Trophoblast cell (in vitro differentiated cells and primary cell): ENCODE data around the gene C9orf50.

Experiments
- DNase-seq, 2 donors: peaks; one replicate each; pipeline ENCODE4 v3.0.0-alpha.2; 2016
- H2AFZ ChIP-seq: 2 replicates; pipeline ENCODE4 v1.6.1; 2013; ENCODE audit warnings: low read length, moderate library complexity, mild to moderate bottlenecking; ENCODE audit not compliant: insufficient read depth, poor library complexity
- H2AK5ac ChIP-seq: 2 replicates; pipeline ENCODE4 v1.6.1; 2013; ENCODE audit warnings: mild to moderate bottlenecking, low read length
- H2BK120ac ChIP-seq: 2 replicates; pipeline ENCODE4 v1.6.1; 2013; ENCODE audit warnings: low read length, mild to moderate bottlenecking, moderate library complexity; ENCODE audit not compliant: insufficient read depth, poor library complexity
- H2BK12ac ChIP-seq: 2 replicates; pipeline ENCODE4 v1.6.1; 2013; ENCODE audit warnings: mild to moderate bottlenecking, low read length, moderate library complexity
- H2BK5ac ChIP-seq: 2 replicates; pipeline ENCODE4 v1.6.1; 2013; ENCODE audit warnings: low read length, low read depth, moderate library complexity, mild to moderate bottlenecking; ENCODE audit not compliant: poor library complexity
- H3K14ac ChIP-seq: 2 replicates; pipeline ENCODE4 v1.6.1; 2013; ENCODE audit warnings: mild to moderate bottlenecking, low read length
- H3K18ac ChIP-seq: 2 replicates; pipeline ENCODE4 v1.6.1; 2013; ENCODE audit warnings: mild to moderate bottlenecking, low read length
- H3K23ac ChIP-seq: 2 replicates; pipeline ENCODE4 v1.6.1; 2013; ENCODE audit warnings: low read length
- H3K27ac ChIP-seq: 2 replicates; pipeline ENCODE4 v1.5.1; 2013; ENCODE audit warnings: low read depth, mild to moderate bottlenecking, inconsistent platforms, low read length, moderate library complexity
- H3K27me3 ChIP-seq: 2 replicates; pipeline ENCODE4 v1.6.1; 2013; ENCODE audit warnings: inconsistent platforms, mild to moderate bottlenecking, low read length, moderate library complexity; ENCODE audit not compliant: insufficient read depth
- H3K36me3 ChIP-seq, 2 experiments: 1 replicate in 1 of 2; 2 replicates in 1 of 2; pipeline ENCODE4 v1.6.1; 2013; ENCODE audit warnings: low read length in 2 of 2, mild to moderate bottlenecking in 2 of 2, moderate library complexity in 1 of 2; ENCODE audit not compliant: insufficient read depth in 2 of 2, control insufficient read depth in 1 of 2
- H3K4ac ChIP-seq: 2 replicates; pipeline ENCODE4 v1.6.1; 2013; ENCODE audit warnings: low read depth, mild to moderate bottlenecking, low read length, moderate library complexity
- H3K4me1 ChIP-seq, 2 experiments: 1 replicate in 1 of 2; 2 replicates in 1 of 2; pipeline ENCODE4 v1.6.1; 2013; ENCODE audit warnings: low read length in 2 of 2, mild to moderate bottlenecking in 2 of 2, moderate library complexity in 1 of 2; ENCODE audit not compliant: insufficient read depth in 2 of 2, control insufficient read depth in 1 of 2
- H3K4me2 ChIP-seq: 2 replicates; pipeline ENCODE4 v1.6.1; 2013; ENCODE audit warnings: inconsistent platforms, mild to moderate bottlenecking, low read length, moderate library complexity
- H3K4me3 ChIP-seq: 2 replicates; pipeline ENCODE4 v1.5.1; 2013; ENCODE audit warnings: mild to moderate bottlenecking, low read depth, low read length, inconsistent platforms
- H3K79me1 ChIP-seq: one replicate; pipeline ENCODE4 v1.6.1; 2013; ENCODE audit warnings: low read length
- H3K79me2 ChIP-seq: 2 replicates; pipeline ENCODE4 v1.6.1; 2013; ENCODE audit warnings: low read length, mild to moderate bottlenecking; ENCODE audit not compliant: control insufficient read depth, insufficient read depth, poor library complexity
- H3K9ac ChIP-seq: 2 replicates; pipeline ENCODE4 v1.6.1; 2013; ENCODE audit warnings: mild to moderate bottlenecking, low read length
- H3K9me3 ChIP-seq: 2 replicates; pipeline ENCODE4 v1.6.1; 2013; ENCODE audit warnings: low read depth, mild to moderate bottlenecking, control low read depth, inconsistent platforms, low read length; ENCODE audit not compliant: insufficient read depth
- H4K12ac ChIP-seq: 2 replicates; pipeline ENCODE4 v1.6.1; 2013; ENCODE audit warnings: low read depth, mild to moderate bottlenecking, low read length, moderate library complexity
- H4K8ac ChIP-seq: 2 replicates; pipeline ENCODE4 v1.6.1; 2013; ENCODE audit warnings: low read depth, mild to moderate bottlenecking, low read length, moderate library complexity
- H4K91ac ChIP-seq: one replicate; pipeline ENCODE4 v1.6.1; 2013; ENCODE audit warnings: low read depth, mild to moderate bottlenecking, low read length, moderate library complexity
- WGBS: extraction: QIAGEN DNeasy Blood & Tissue Kit; methylation state at CpG from one replicate; pipeline ENCODE4 v1.1.7; 2013; ENCODE audit warnings: missing lambda C conversion rate; ENCODE audit not compliant: insufficient read length, insufficient coverage; ENCODE audit errors: extremely low coverage; 5-methylcytosine and 5-hydroxymethylcytosine counted together

C9orf50 gene

DNA sequence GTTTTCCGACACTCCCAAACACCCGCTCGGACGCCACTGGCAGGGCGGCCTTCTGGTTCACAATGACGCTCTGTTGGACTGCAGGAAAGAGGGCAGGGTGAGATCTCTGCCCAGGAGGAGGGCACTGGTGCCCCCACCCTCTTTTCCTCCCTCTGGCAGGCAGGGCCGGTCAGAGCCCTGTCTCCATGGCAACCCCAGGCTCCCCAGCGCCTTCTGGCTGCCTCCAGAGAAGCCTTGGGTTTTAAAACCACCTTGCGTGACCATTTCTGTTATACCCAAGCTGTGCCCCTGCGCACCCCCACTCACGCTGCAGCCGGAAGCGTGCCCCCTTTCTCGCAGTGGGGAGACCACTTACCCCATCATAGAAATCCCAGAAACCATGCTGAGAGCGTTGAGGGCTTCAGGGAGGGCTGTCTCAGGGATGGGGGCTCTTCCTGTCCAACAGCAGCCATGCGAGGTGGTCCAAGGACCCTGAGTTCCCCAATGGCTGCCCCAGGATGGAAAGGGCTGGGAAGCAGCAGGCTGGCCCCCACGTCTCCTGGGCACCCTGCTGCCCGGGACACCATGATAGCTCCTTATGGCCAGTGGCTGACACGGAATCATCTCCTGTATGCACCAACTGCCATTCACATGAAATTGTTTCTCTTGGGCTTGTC lies 7.3 kb downstream of the C9orf50 start:
- Histone ChIP-seq H3K9me3 (no peaks in the 10 kb centered on the region), H4K8ac (no peak overlapping the region), H2AFZ (no peak overlapping the region), H2BK5ac (no peak overlapping the region), H3K18ac (no peak overlapping the region), H3K4me2 (no peak overlapping the region), H3K23ac (no peak overlapping the region), H3K27me3 (no peaks in the 10 kb centered on the region), H4K91ac (peak overlapping the region; percentile 4), H3K4ac (no peak overlapping the region), H3K79me2 (peaks cover 9% of the 10 kb centered on the region), H2BK12ac (peak overlapping the region; percentile 8), H3K4me3 (no peak overlapping the region), H3K9ac (no peak overlapping the region), H3K14ac (no peak overlapping the region), H3K27ac (no peak overlapping the region), H2AK5ac (no peak overlapping the region), H3K79me1 (peaks cover 19% of the 10 kb centered on the region), H4K12ac (no peak overlapping the region), H3K36me3 (no peaks in the 10 kb centered on the region), H3K4me1 (peaks cover 9 to 11% of the 10 kb centered on the region in 2 experiments), H2BK120ac (no peak overlapping the region)
- DNase-seq: no peak
- WGBS: no CpG with 5 or more reads among the region's 19 CpGs

GRCh38 chr9:129612815-129613519 lies 7.9 kb downstream of the C9orf50 start:
- DNase-seq: no peak
- Histone ChIP-seq H2AFZ (no peak overlapping the region), H2BK120ac (peak overlapping the region; percentile 3), H2BK12ac (peak overlapping the region; percentile 6), H3K4ac (no peak overlapping the region), H3K36me3 (no peaks in the 10 kb centered on the region), H4K8ac (no peak overlapping the region), H3K4me1 (peaks cover 9 to 11% of the 10 kb centered on the region in 2 experiments), H3K18ac (no peak overlapping the region), H4K91ac (no peak overlapping the region), H4K12ac (no peak overlapping the region), H3K4me2 (no peak overlapping the region), H3K9ac (no peak overlapping the region), H3K9me3 (no peaks in the 10 kb centered on the region), H3K27ac (no peak overlapping the region), H3K79me2 (peaks cover 9% of the 10 kb centered on the region), H2BK5ac (no peak overlapping the region), H3K79me1 (peaks cover 19% of the 10 kb centered on the region), H3K14ac (no peak overlapping the region), H3K23ac (no peak overlapping the region), H3K4me3 (no peak overlapping the region), H3K27me3 (no peaks in the 10 kb centered on the region), H2AK5ac (no peak overlapping the region)
- WGBS: no CpG with 5 or more reads among the region's 15 CpGs

GRCh38 chr9:129612123-129612522 lies 8.8 kb downstream of the C9orf50 start:
- H3K23ac ChIP-seq: no peak overlapping the region
- no peak overlapping the region for H3K18ac ChIP-seq
- peaks cover 9% of the 10 kb centered on the region for H3K79me2 ChIP-seq
- H3K14ac ChIP-seq: no peak overlapping the region
- peak overlapping the region; percentile 0 for H2AK5ac ChIP-seq
- peaks cover 21% of the 10 kb centered on the region for H3K79me1 ChIP-seq
- peak overlapping the region; percentile 7 for H4K91ac ChIP-seq
- no peak overlapping the region for H3K9ac ChIP-seq
- H4K12ac ChIP-seq: no peak overlapping the region
- no peak overlapping the region for H3K4me2 ChIP-seq
- H3K4ac ChIP-seq: no peak overlapping the region
- peaks cover 12 to 13% of the 10 kb centered on the region in 2 experiments for H3K4me1 ChIP-seq
- no peak overlapping the region for H2BK12ac ChIP-seq
- no peaks in the 10 kb centered on the region for H3K36me3 ChIP-seq
- WGBS: no CpG with 5 or more reads among the region's 7 CpGs
- no peak overlapping the region for H2AFZ ChIP-seq
- no peaks in the 10 kb centered on the region for H3K9me3 ChIP-seq
- H2BK5ac ChIP-seq: no peak overlapping the region
- H3K27me3 ChIP-seq: no peaks in the 10 kb centered on the region
- no peak overlapping the region for H4K8ac ChIP-seq
- H3K27ac ChIP-seq: no peak overlapping the region
- DNase-seq: no peak
- H2BK120ac ChIP-seq: no peak overlapping the region
- no peak overlapping the region for H3K4me3 ChIP-seq

DNA sequence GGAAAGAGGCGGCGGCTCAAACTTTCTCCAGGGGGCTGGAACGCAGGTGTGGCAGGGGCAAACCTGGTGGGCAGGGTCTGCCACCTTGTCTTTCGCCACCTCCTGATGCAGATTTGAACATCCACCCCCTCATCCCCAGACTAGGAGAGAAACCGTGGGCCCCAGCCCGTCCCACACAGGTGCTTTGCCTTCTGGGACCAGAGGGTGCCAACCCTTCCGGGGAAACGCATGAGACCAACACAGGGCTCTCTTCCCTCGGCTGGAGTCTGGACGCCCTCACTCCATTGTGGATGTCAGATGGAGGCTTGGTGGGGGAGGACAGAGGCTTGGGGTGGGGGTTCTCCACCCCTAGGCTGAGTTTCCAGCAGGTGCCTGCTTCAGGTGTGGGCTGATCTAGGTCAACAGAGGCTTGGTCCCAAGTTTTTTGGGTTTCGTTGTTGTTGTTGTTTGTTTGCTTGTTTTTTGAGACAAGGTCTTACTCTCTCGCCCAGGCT lies 9.5 kb downstream of the C9orf50 start:
- Histone ChIP-seq H2BK5ac (no peak overlapping the region), H2AFZ (no peak overlapping the region), H3K36me3 (no peaks in the 10 kb centered on the region), H3K9me3 (no peaks in the 10 kb centered on the region), H3K23ac (no peak overlapping the region), H4K12ac (peak overlapping the region; percentile 43), H4K8ac (peak overlapping the region; percentile 64), H4K91ac (peak overlapping the region; percentile 45), H3K9ac (no peak overlapping the region), H2AK5ac (peak overlapping the region; percentile 59), H3K4me2 (peak overlapping the region; percentile 93), H3K14ac (peak overlapping the region; percentile 27), H3K4me1 (peaks cover 14 to 18% of the 10 kb centered on the region in 2 experiments), H3K27ac (no peak overlapping the region), H3K18ac (no peak overlapping the region), H3K4me3 (no peak overlapping the region), H3K79me2 (peaks cover 11% of the 10 kb centered on the region), H3K27me3 (no peaks in the 10 kb centered on the region), H3K4ac (no peak overlapping the region), H2BK12ac (peak overlapping the region; percentile 74), H3K79me1 (peaks cover 28% of the 10 kb centered on the region), H2BK120ac (peak overlapping the region; percentile 43)
- no peak for DNase-seq
- WGBS: no CpG with 5 or more reads among the region's 12 CpGs
